Gastrocnemius medialis (tissue), 4 donors: ENCODE measurements around the gene NPAS3. TPM values are rescaled to one million over a fixed set of nuclear protein-coding genes. Genes with fewer than 3 reads are reported as not detected.

ENCODE experiments used
- ATAC-seq, 2 donors: fragments of 150-250 bp; one replicate each; pipeline ENCODE4 v1.9.1; 2016
- DNase-seq, 2 donors: peaks; one replicate each; pipeline ENCODE4 v3.0.0-alpha.2; 2019
- H3K27ac ChIP-seq, 4 donors: fragments of 200-600 bp; sonication (generic); 1 replicate in 1 of 4; 2 replicates in 3 of 4; pipeline ENCODE4 v1.5.1; 2016 to 2018; ENCODE audit warnings: mild to moderate bottlenecking in 2 of 4, moderate library complexity in 1 of 4
- H3K27me3 ChIP-seq, 3 donors: fragments of 200-600 bp; sonication (generic) in 2 of 3; 1 replicate in 1 of 3; 2 replicates in 2 of 3; pipeline versions ENCODE4 v1.5.1 to v1.6.0; 2016 to 2019; ENCODE audit warnings: mild to moderate bottlenecking in 1 of 3, moderate library complexity in 1 of 3
- H3K36me3 ChIP-seq, 2 donors: fragments of 200-600 bp; sonication (generic) in 1 of 2; one replicate each; pipeline ENCODE4 v1.5.1; 2017 to 2018
- H3K4me1 ChIP-seq, 2 donors: fragments of 200-600 bp; sonication (generic) in 1 of 2; one replicate each; pipeline ENCODE4 v1.5.1; 2016 to 2017; ENCODE audit warnings: mild to moderate bottlenecking in 2 of 2
- H3K4me3 ChIP-seq, 4 donors: fragments of 200-600 bp; sonication (generic) in 3 of 4; 1 replicate in 1 of 4; 2 replicates in 3 of 4; pipeline ENCODE4 v1.5.1; 2016 to 2019; ENCODE audit warnings: mild to moderate bottlenecking in 2 of 4
- H3K9me3 ChIP-seq, 3 donors: fragments of 200-600 bp; sonication (generic) in 2 of 3; 1 replicate in 1 of 3; 2 replicates in 2 of 3; pipeline ENCODE4 v1.5.1; 2016 to 2019
- POLR2A ChIP-seq, 2 donors: fragments of 450-650 bp; IDR thresholded peaks; one replicate each; pipeline ENCODE4 v1.6.1; 2017; ENCODE audit warnings: antibody characterized with exemption in 2 of 2, mild to moderate bottlenecking in 2 of 2, moderate library complexity in 2 of 2
- in situ Hi-C, 4 donors: fragments of 200-750 bp; cut with MboI; loops; one replicate each; pipeline versions ENCODE4 v1.15.0 to v1.8.0; 2017; ENCODE audit warnings: low sequenced_read_pairs in 4 of 4
- intact Hi-C: fragments of 100-400 bp; cut with DNase I; formaldehyde crosslinking; loops from one replicate; pipeline ENCODE4 v1.15.1; 2023; ENCODE audit warnings: low total_unique reads
- total RNA-seq, 4 donors: library from RNA; depleted of rRNA; stranded (reverse); fragments of >200 nt; gene quantifications; one replicate each; pipeline versions ENCODE4 v1.1.0 to v1.2.3, GENCODE V29; 2016
- TF ChIP-seq, protein P1 (sequence below), 5 experiments: fragments of 450-650 bp in 3 of 5; fragments of 200-600 bp in 2 of 5; sonication (generic) in 2 of 5; IDR thresholded peaks in 4 of 5; conservative IDR thresholded peaks in 1 of 5; 1 replicate in 4 of 5; 2 replicates in 1 of 5; pipeline ENCODE4 v1.5.1; 2016 to 2019; ENCODE audit warnings: antibody characterized with exemption in 5 of 5, mild to moderate bottlenecking in 3 of 5, moderate library complexity in 3 of 5

NPAS3 gene
- under 1 TPM in 2 of 4 donors, not detected in 2; 0.82 to 1.00 TPM for total RNA-seq

DNA sequence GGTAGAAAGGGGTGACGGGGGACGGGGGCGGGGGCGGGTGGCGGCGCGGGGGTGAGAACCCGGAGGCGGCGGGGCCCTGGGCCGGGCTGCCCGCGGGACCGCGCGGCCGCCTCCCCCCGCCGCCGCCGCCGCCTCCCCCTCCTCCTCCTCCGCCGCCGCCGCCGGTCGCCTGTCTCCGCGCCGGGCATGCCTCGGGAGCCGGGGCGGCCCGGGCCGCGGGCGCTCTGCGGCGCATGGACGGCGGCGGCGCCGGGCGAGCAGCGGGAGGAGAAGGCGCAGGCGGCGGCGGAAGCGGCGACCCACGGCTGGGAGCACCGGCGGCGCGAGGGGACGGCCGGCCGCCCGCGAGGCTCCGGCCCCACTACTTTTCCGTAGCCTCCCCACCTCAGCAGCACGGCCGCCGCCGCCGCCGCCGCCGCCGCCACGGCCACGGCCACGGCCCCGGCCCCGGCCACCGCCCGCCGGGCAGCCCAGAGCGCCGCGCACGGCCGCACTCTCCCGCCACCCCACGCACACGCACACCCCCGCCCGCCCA, at the start of gene NPAS3:
Gene NPAS3 (plus strand): TSS at position 161 of the 535 bp plus-strand sequence.
- H3K27me3 ChIP-seq = peaks cover 6 to 40% (median 12%) of the 10 kb centered on the region in 3 donors

GRCh38 chr14:32896979-32897697, 41.5 kb upstream of the NPAS3 start:
- no peaks in the 10 kb centered on the region for H3K36me3 ChIP-seq
- TF ChIP-seq POLR2A (IDR thresholded peaks at IDR 0.05) = no peak
- TF ChIP-seq, protein P1, sequence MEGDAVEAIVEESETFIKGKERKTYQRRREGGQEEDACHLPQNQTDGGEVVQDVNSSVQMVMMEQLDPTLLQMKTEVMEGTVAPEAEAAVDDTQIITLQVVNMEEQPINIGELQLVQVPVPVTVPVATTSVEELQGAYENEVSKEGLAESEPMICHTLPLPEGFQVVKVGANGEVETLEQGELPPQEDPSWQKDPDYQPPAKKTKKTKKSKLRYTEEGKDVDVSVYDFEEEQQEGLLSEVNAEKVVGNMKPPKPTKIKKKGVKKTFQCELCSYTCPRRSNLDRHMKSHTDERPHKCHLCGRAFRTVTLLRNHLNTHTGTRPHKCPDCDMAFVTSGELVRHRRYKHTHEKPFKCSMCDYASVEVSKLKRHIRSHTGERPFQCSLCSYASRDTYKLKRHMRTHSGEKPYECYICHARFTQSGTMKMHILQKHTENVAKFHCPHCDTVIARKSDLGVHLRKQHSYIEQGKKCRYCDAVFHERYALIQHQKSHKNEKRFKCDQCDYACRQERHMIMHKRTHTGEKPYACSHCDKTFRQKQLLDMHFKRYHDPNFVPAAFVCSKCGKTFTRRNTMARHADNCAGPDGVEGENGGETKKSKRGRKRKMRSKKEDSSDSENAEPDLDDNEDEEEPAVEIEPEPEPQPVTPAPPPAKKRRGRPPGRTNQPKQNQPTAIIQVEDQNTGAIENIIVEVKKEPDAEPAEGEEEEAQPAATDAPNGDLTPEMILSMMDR (IDR thresholded peaks at IDR 0.05 in 4 of 5, conservative IDR thresholded peaks at IDR 0.05 in 1 of 5) = no peak
- no peaks in the 10 kb centered on the region for H3K9me3 ChIP-seq
- H3K27me3 ChIP-seq = no peaks in the 10 kb centered on the region
- DNase-seq (no peak), ATAC-seq (peak; percentile 78 to 81)
- in situ Hi-C loops = no loop called here
- H3K27ac ChIP-seq = peak overlapping the region; percentile 68 to 76 (median 74)
- H3K4me1 ChIP-seq = peaks cover 0 to 5% of the 10 kb centered on the region in 2 donors
- H3K4me3 ChIP-seq = peak overlapping the region; percentile 52 to 66 (median 60)
- intact Hi-C loops = no loop called here

More for the DNA sequence above, at the start of gene NPAS3:
- intact Hi-C loops = loop anchor here (2.0 to 10.0 kb wide), 4 partner anchors 38 to 864 kb away; partner anchors contain the start of gene ARHGAP5
- Histone ChIP-seq H3K9me3 (no peaks in the 10 kb centered on the region), H3K4me1 (peaks cover 12 to 18% of the 10 kb centered on the region in 2 donors), H3K27ac (peak within 1 kb of the TSS; percentile 72 to 82 (median 76)), H3K36me3 (no peaks in the 10 kb centered on the region), H3K4me3 (peak within 1 kb of the TSS; percentile 64 to 72 (median 70))
- no peak for TF ChIP-seq POLR2A (IDR thresholded peaks at IDR 0.05)
- TF ChIP-seq, protein P1 (IDR thresholded peaks at IDR 0.05 in 4 of 5, conservative IDR thresholded peaks at IDR 0.05 in 1 of 5) = no peak
- peak; percentile 60 to 63 for ATAC-seq
- in situ Hi-C loops = no loop called here
- no peak for DNase-seq

- Histone ChIP-seq H3K9me3 (no peaks in the 10 kb centered on the region), H3K4me1 (peaks cover 0 to 5% of the 10 kb centered on the region in 2 donors), H3K36me3 (no peaks in the 10 kb centered on the region), H3K27ac (peak overlapping the region; percentile 68 to 76 (median 74)), H3K4me3 (peak overlapping the region; percentile 52 to 66 (median 60)), H3K27me3 (no peaks in the 10 kb centered on the region)
- ATAC-seq (peak; percentile 22 to 52), DNase-seq (no peak)
- intact Hi-C loops = no loop called here
- in situ Hi-C loops = no loop called here
- TF ChIP-seq, protein P1 (IDR thresholded peaks at IDR 0.05 in 4 of 5, conservative IDR thresholded peaks at IDR 0.05 in 1 of 5) = no peak
- no peak for TF ChIP-seq POLR2A (IDR thresholded peaks at IDR 0.05)
Measured at GRCh38 chr14:32897698-32898064, 41.0 kb upstream of the NPAS3 start.

- intact Hi-C loops = no loop called here
- Histone ChIP-seq H3K4me3 (no peak overlapping the region), H3K9me3 (no peaks in the 10 kb centered on the region), H3K27me3 (no peaks in the 10 kb centered on the region), H3K36me3 (no peaks in the 10 kb centered on the region), H3K27ac (no peak overlapping the region), H3K4me1 (peaks cover 0 to 5% of the 10 kb centered on the region in 2 donors)
- ATAC-seq (no peak), DNase-seq (no peak)
- in situ Hi-C loops = no loop called here
- TF ChIP-seq POLR2A (IDR thresholded peaks at IDR 0.05) = no peak
- TF ChIP-seq, protein P1 (IDR thresholded peaks at IDR 0.05 in 4 of 5, conservative IDR thresholded peaks at IDR 0.05 in 1 of 5) = no peak
Measured at GRCh38 chr14:32898876-32899275, 39.8 kb upstream of the NPAS3 start.
